ENCODE results near the gene CPT1A.

CPT1A gene

DNA sequence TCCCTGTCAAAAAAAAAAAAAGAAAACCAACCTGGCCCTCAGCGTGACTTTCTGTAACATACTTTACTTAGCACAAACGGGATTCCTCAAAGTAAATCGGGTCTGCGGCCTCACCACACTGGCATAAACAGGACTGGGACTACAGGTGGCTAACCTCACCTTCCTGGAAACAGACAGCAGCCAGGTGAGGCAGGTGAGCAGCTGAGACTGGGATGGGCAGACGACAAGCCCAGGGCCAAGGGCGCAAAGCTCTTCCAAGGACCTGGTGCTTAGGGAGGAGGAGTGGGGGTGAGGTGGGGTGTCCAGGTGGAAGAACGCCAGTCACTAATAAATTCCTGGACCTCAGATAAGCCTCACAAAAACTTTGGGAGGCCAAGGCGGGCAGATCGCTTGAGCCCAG lies 15.0 kb downstream of the CPT1A start:
- Histone ChIP-seq H3K36me3 (ENCODE audit: control insufficient read depth, insufficient read depth, low read length) (no peaks in the 10 kb centered on the region), H3K27me3 (replicated peaks; ENCODE audit: control insufficient read depth, insufficient read depth, low read length) (no peaks in the 10 kb centered on the region), H3K4me3 (replicated peaks; ENCODE audit: low read depth, low read length) (no peak overlapping the region)
- TF ChIP-seq, protein P1, sequence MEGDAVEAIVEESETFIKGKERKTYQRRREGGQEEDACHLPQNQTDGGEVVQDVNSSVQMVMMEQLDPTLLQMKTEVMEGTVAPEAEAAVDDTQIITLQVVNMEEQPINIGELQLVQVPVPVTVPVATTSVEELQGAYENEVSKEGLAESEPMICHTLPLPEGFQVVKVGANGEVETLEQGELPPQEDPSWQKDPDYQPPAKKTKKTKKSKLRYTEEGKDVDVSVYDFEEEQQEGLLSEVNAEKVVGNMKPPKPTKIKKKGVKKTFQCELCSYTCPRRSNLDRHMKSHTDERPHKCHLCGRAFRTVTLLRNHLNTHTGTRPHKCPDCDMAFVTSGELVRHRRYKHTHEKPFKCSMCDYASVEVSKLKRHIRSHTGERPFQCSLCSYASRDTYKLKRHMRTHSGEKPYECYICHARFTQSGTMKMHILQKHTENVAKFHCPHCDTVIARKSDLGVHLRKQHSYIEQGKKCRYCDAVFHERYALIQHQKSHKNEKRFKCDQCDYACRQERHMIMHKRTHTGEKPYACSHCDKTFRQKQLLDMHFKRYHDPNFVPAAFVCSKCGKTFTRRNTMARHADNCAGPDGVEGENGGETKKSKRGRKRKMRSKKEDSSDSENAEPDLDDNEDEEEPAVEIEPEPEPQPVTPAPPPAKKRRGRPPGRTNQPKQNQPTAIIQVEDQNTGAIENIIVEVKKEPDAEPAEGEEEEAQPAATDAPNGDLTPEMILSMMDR (IDR thresholded peaks at IDR 0.05; ENCODE audit: insufficient read depth, low read length, poor library complexity, severe bottlenecking) = no peak
- no peak for DNase-seq (ENCODE audit: extremely low read depth, insufficient read length)

DNA sequence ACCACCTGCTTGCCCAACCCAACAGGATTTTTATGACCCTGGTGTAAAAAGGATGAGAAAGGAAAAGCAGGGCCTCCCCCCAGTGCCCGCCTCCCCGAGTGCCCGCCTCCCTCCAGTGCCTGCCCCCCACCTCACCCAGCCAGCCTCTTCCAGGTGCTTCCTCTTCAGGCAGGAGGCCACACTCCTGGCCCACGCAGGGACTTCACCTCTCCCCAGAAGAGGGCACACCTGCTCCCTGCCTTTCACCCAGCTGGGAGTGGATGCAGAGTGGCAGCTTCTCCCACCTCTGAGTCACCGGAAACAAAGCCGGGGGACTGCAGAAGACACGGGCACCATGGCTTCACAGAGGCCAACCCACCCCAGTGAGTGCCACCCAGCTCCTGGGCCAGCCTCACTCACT lies 16.1 kb downstream of the CPT1A start:
- no peak for DNase-seq (ENCODE audit: extremely low read depth, insufficient read length)
- Histone ChIP-seq H3K27me3 (replicated peaks; ENCODE audit: control insufficient read depth, insufficient read depth, low read length) (no peaks in the 10 kb centered on the region), H3K4me3 (replicated peaks; ENCODE audit: low read depth, low read length) (no peak overlapping the region), H3K36me3 (ENCODE audit: control insufficient read depth, insufficient read depth, low read length) (no peaks in the 10 kb centered on the region)
- TF ChIP-seq, protein P1 (IDR thresholded peaks at IDR 0.05; ENCODE audit: insufficient read depth, low read length, poor library complexity, severe bottlenecking) = peak; percentile 37

DNA sequence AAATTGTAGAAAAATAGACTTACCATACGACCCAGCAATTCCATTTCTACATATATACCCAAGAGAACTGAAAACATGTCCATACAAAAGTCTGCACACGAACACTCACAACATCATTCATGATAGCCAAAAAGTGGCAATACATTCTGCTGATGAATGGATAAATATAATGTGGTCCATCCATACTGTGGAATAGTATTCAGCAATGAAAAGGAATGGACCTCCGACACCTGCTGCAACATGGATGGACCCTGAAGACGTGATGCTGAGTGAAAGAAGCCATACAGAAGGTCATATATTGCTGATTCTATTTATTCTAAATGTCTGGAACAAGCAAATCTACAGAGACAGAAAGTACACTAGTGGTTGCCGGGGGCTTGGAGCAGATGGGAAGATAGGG lies 19.2 kb downstream of the CPT1A start:
- no peak for DNase-seq (ENCODE audit: extremely low read depth, insufficient read length)
- TF ChIP-seq, protein P1 (IDR thresholded peaks at IDR 0.05; ENCODE audit: insufficient read depth, low read length, poor library complexity, severe bottlenecking) = no peak
- no peak overlapping the region for H3K4me3 ChIP-seq (replicated peaks; ENCODE audit: low read depth, low read length)
- no peaks in the 10 kb centered on the region for H3K36me3 ChIP-seq (ENCODE audit: control insufficient read depth, insufficient read depth, low read length)
- no peaks in the 10 kb centered on the region for H3K27me3 ChIP-seq (replicated peaks; ENCODE audit: control insufficient read depth, insufficient read depth, low read length)

DNA sequence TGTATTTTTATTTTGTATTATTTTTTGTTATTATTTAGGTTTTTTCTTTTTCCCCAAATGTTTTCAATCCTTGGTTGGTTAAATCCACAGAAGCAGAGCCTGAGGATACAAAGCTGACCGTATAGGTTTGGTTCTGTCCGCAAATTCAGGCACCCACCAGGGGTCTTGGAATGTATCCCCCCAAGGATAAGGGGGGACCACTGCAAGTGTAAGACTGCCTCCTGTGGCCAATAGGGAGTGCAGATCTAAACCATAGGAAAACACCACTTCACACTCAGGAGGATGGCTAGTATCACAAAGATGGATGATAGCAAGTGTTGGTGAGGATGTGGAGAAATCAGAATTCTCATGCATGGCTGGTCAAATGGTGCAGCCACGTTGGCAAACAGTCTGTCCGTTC lies 20.0 kb downstream of the CPT1A start:
- Histone ChIP-seq H3K36me3 (ENCODE audit: control insufficient read depth, insufficient read depth, low read length) (no peaks in the 10 kb centered on the region), H3K4me3 (replicated peaks; ENCODE audit: low read depth, low read length) (no peak overlapping the region), H3K27me3 (replicated peaks; ENCODE audit: control insufficient read depth, insufficient read depth, low read length) (no peaks in the 10 kb centered on the region)
- no peak for DNase-seq (ENCODE audit: extremely low read depth, insufficient read length)
- TF ChIP-seq, protein P1 (IDR thresholded peaks at IDR 0.05; ENCODE audit: insufficient read depth, low read length, poor library complexity, severe bottlenecking) = no peak

DNA sequence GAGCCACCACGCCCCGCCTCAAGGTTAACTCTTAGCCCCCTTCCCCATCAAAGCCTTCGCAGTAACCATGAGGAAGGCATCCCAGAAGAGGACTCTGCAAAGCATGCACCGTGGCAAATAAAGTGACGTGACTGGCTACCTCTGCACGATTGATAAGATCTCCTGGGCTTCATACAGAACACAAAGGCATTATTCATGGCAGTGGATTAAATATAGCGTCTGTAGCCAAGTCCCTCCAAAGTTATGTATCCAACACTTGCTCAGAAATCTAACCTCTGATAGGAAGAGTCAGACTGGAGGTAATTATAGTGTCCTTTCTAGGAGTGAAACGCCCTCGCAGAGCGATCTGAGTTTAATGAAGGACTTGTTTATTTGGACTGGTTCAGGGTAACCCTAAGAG lies 22.4 kb downstream of the CPT1A start:
- DNase-seq (ENCODE audit: extremely low read depth, insufficient read length) = no peak
- TF ChIP-seq, protein P1 (IDR thresholded peaks at IDR 0.05; ENCODE audit: insufficient read depth, low read length, poor library complexity, severe bottlenecking) = no peak
- H3K4me3 ChIP-seq (replicated peaks; ENCODE audit: low read depth, low read length) = no peak overlapping the region
- no peaks in the 10 kb centered on the region for H3K27me3 ChIP-seq (replicated peaks; ENCODE audit: control insufficient read depth, insufficient read depth, low read length)
- peaks cover 2% of the 10 kb centered on the region; the same call in 1 of the 2 replicates for H3K36me3 ChIP-seq (ENCODE audit: control insufficient read depth, insufficient read depth, low read length)

DNA sequence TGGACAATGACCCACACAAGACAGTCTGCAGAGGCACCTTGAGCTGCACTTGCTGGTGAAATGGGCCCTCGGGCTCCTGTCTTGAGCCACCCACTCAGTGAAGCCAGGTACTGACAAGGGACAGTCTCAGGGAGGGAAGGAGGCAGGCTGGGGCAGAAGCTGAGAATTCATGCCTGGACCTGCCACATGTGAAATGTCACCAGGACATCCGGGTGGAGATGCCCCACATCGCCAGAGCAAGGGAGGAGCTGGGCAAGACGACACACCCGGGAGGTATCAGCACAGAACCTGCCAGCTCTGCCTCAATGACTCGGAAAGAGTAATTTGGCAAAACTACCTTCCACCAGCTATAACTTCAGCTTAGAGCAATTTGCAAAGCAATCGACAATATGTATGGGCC lies 23.5 kb downstream of the CPT1A start:
- Histone ChIP-seq H3K27me3 (replicated peaks; ENCODE audit: control insufficient read depth, insufficient read depth, low read length) (no peaks in the 10 kb centered on the region), H3K36me3 (ENCODE audit: control insufficient read depth, insufficient read depth, low read length) (peaks cover 2% of the 10 kb centered on the region; the same call in 1 of the 2 replicates), H3K4me3 (replicated peaks; ENCODE audit: low read depth, low read length) (no peak overlapping the region)
- TF ChIP-seq, protein P1 (IDR thresholded peaks at IDR 0.05; ENCODE audit: insufficient read depth, low read length, poor library complexity, severe bottlenecking) = no peak
- no peak for DNase-seq (ENCODE audit: extremely low read depth, insufficient read length)
